KBM-7 (cell line): ENCODE measurements around the gene MCTP2.
A peak's percentile ranks its signal among the peaks of the same experiment; 100 is the strongest.
"Not testable (repeated sequence)": the region's sequence is repeated elsewhere in the genome, so short reads cannot be mapped to it uniquely, and the experiment has no call there.

ENCODE experiments used
- DNase-seq: peaks from one replicate; pipeline ENCODE4 v3.0.0-alpha.2; 2015
- in situ Hi-C: fragments of 300-500 bp; cut with MboI; formaldehyde crosslinking; loops from 2 replicates; pipeline ENCODE4 v1.14.3; 2020; ENCODE audit warnings: low sequenced_read_pairs, low pct_unique_long_range_greater_than_20kb, mixed read lengths

The MCTP2 gene

GRCh38 chr15:94257776-94258175, 26.4 kb downstream of the MCTP2 start:
- in situ Hi-C loops, DNase-seq: not testable (repeated sequence)

- in situ Hi-C loops: no loop called here
- DNase-seq: no peak
Observed at GRCh38 chr15:94258246-94258645, 26.9 kb downstream of the MCTP2 start.

GRCh38 chr15:94259121-94259751, 27.9 kb downstream of the MCTP2 start:
- in situ Hi-C loops: no loop called here
- DNase-seq: no peak

- in situ Hi-C loops: no loop called here
- DNase-seq: no peak
Observed at GRCh38 chr15:94259863-94260262, 28.5 kb downstream of the MCTP2 start.

GRCh38 chr15:94262201-94262600, 30.8 kb downstream of the MCTP2 start:
- in situ Hi-C loops: no loop called here
- no peak for DNase-seq

- no peak for DNase-seq
- in situ Hi-C loops: no loop called here
Observed at GRCh38 chr15:94263341-94264273, 32.2 kb downstream of the MCTP2 start.

GRCh38 chr15:94265009-94265408, 33.6 kb downstream of the MCTP2 start:
- DNase-seq: no peak
- in situ Hi-C loops: no loop called here

- in situ Hi-C loops: no loop called here
- no peak for DNase-seq
Observed at GRCh38 chr15:94265982-94266381, 34.6 kb downstream of the MCTP2 start.

GRCh38 chr15:94266789-94267188, 35.4 kb downstream of the MCTP2 start:
- in situ Hi-C loops: no loop called here
- no peak for DNase-seq

GRCh38 chr15:94269954-94270353, 38.6 kb downstream of the MCTP2 start:
- DNase-seq: no peak
- in situ Hi-C loops: no loop called here

GRCh38 chr15:94270570-94270969, 39.2 kb downstream of the MCTP2 start:
- in situ Hi-C loops: no loop called here
- DNase-seq: no peak

- DNase-seq: peak; percentile 68
Observed at GRCh38 chr15:94272251-94272898, 41.0 kb downstream of the MCTP2 start.

GRCh38 chr15:94273826-94274225, 42.5 kb downstream of the MCTP2 start:
- DNase-seq: no peak
- in situ Hi-C loops: no loop called here

More at GRCh38 chr15:94272251-94272898, 41.0 kb downstream of the MCTP2 start:
- in situ Hi-C loops: no loop called here

GRCh38 chr15:94274745-94275144, 43.4 kb downstream of the MCTP2 start:
- DNase-seq: no peak
- in situ Hi-C loops: no loop called here

- DNase-seq: no peak
- in situ Hi-C loops: no loop called here
Observed at GRCh38 chr15:94277485-94277884, 46.1 kb downstream of the MCTP2 start.

GRCh38 chr15:94279736-94280135, 48.4 kb downstream of the MCTP2 start:
- DNase-seq: no peak
- in situ Hi-C loops: no loop called here

- DNase-seq: no peak
- in situ Hi-C loops: no loop called here
Observed at GRCh38 chr15:94280301-94280700, 48.9 kb downstream of the MCTP2 start.

- in situ Hi-C loops: no loop called here
- DNase-seq: no peak
Observed at GRCh38 chr15:94282269-94283250, 51.2 kb downstream of the MCTP2 start.

- in situ Hi-C loops: no loop called here
- DNase-seq: peak; percentile 67
Observed at GRCh38 chr15:94286583-94286982, 55.2 kb downstream of the MCTP2 start.
